WTC11 (cell line): Measurements from ENCODE around the gene SORCS1. TPM values are rescaled to one million over a fixed set of nuclear protein-coding genes. Genes with fewer than 3 reads are reported as not detected.

Source experiments
- ATAC-seq: fragments of 200-7000 bp; cut with Tn5 transposase; 2 replicates; pipeline ENCODE4 v1.10.0; 2021; ENCODE audit warnings: mild to moderate bottlenecking, moderate library complexity
- CTCF ChIA-PET: fragments of 300-600 bp; sonication (Branson Sonifier 250); formaldehyde crosslinking; loops from one replicate; lab custom pipeline; 2021; ENCODE audit warnings: antibody characterized with exemption; lab: Charles Lee
- POLR2A ChIA-PET: fragments of 350-600 bp; sonication (Branson Sonifier 250); formaldehyde crosslinking; loops from one replicate; lab custom pipeline; 2021; ENCODE audit warnings: antibody characterized with exemption; lab: Charles Lee
- DNase-seq: peaks from one replicate; pipeline ENCODE4 v3.0.0; 2021; ENCODE audit warnings: low spot score
- H3K27ac Mint-ChIP-seq: 2 replicates; pipeline ENCODE4 v1.8.0; 2021; ENCODE audit warnings: mixed read lengths
- H3K27me3 Mint-ChIP-seq: 2 replicates; pipeline ENCODE4 v1.8.0; 2021; ENCODE audit warnings: low read depth, mild to moderate bottlenecking, moderate library complexity, mixed read lengths
- H3K36me3 Mint-ChIP-seq: 2 replicates; pipeline ENCODE4 v1.8.0; 2021; ENCODE audit warnings: mixed read lengths
- H3K4me1 Mint-ChIP-seq: 2 replicates; pipeline ENCODE4 v1.8.0; 2022; ENCODE audit warnings: mixed read lengths
- H3K4me3 Mint-ChIP-seq: 2 replicates; pipeline ENCODE4 v1.8.0; 2021; ENCODE audit warnings: mild to moderate bottlenecking, moderate library complexity, mixed read lengths
- H3K9me3 Mint-ChIP-seq: 2 replicates; pipeline ENCODE4 v1.8.0; 2021; ENCODE audit warnings: mixed read lengths
- ATF1 ChIP-seq: sonication (generic); formaldehyde crosslinking; IDR thresholded peaks from 2 replicates; pipeline ENCODE4 v1.8.1; 2023; ENCODE audit warnings: mild to moderate bottlenecking, moderate library complexity, missing genetic modification reagents
- ETV6 ChIP-seq: sonication (generic); formaldehyde crosslinking; IDR thresholded peaks from 2 replicates; pipeline ENCODE4 v1.8.1; 2022; ENCODE audit warnings: mild to moderate bottlenecking, missing genetic modification reagents
- GABPB1 ChIP-seq: sonication (generic); formaldehyde crosslinking; IDR thresholded peaks from 2 replicates; pipeline ENCODE4 v1.8.1; 2023; ENCODE audit warnings: mild to moderate bottlenecking, missing genetic modification reagents
- HMGA2 ChIP-seq: fragments of 250-450 bp; sonication (Bioruptor Pico); IDR thresholded peaks from 2 replicates; pipeline ENCODE4 v1.4.0; 2021; ENCODE audit warnings: mild to moderate bottlenecking, moderate library complexity
- KAT7 ChIP-seq: sonication (generic); formaldehyde crosslinking; IDR thresholded peaks from 2 replicates; pipeline ENCODE4 v1.8.1; 2023; ENCODE audit warnings: missing genetic modification reagents, mild to moderate bottlenecking, borderline replicate concordance
- MXD4 ChIP-seq: fragments of 250-450 bp; sonication (Bioruptor Pico); IDR thresholded peaks from 2 replicates; pipeline ENCODE4 v1.8.0; 2021; ENCODE audit warnings: mild to moderate bottlenecking, moderate library complexity, borderline replicate concordance
- NR1H2 ChIP-seq: sonication (generic); formaldehyde crosslinking; IDR thresholded peaks from 2 replicates; pipeline ENCODE4 v1.9.0; 2021; ENCODE audit warnings: mild to moderate bottlenecking, moderate library complexity, missing genetic modification reagents
- OVOL2 ChIP-seq: fragments of 250-450 bp; sonication (Bioruptor Pico); IDR thresholded peaks from 2 replicates; pipeline ENCODE4 v1.9.0; 2021; ENCODE audit warnings: mild to moderate bottlenecking, borderline replicate concordance
- RELA ChIP-seq: sonication (generic); formaldehyde crosslinking; IDR thresholded peaks from 2 replicates; pipeline ENCODE4 v1.8.1; 2022; ENCODE audit warnings: missing genetic modification reagents, mild to moderate bottlenecking, borderline replicate concordance
- SMAD4 ChIP-seq: sonication (generic); formaldehyde crosslinking; IDR thresholded peaks from 2 replicates; pipeline ENCODE4 v1.8.0; 2022; ENCODE audit warnings: mild to moderate bottlenecking, missing genetic modification reagents
- ZBTB21 ChIP-seq: sonication (generic); formaldehyde crosslinking; IDR thresholded peaks from 2 replicates; pipeline ENCODE4 v1.8.1; 2023; ENCODE audit warnings: mild to moderate bottlenecking, missing genetic modification reagents, borderline replicate concordance
- total RNA-seq: library from RNA; stranded (reverse); gene quantifications from 3 replicates; pipeline ENCODE4 v1.2.3, GENCODE V29; 2021
- TF ChIP-seq, protein P1 (sequence below): sonication (generic); formaldehyde crosslinking; IDR thresholded peaks from 2 replicates; pipeline ENCODE4 v1.8.1; 2023; ENCODE audit warnings: mild to moderate bottlenecking, missing genetic modification reagents, moderate library complexity
- TF ChIP-seq, protein P2 (sequence below): sonication (generic); formaldehyde crosslinking; IDR thresholded peaks from 2 replicates; pipeline ENCODE4 v1.8.0; 2022; ENCODE audit warnings: mild to moderate bottlenecking, missing genetic modification reagents
- TF ChIP-seq, protein P3 (sequence below): sonication (generic); formaldehyde crosslinking; IDR thresholded peaks from 2 replicates; pipeline ENCODE4 v1.8.0; 2023; ENCODE audit warnings: missing genetic modification reagents, mild to moderate bottlenecking, borderline replicate concordance
- TF ChIP-seq, protein P4 (sequence below): sonication (generic); formaldehyde crosslinking; IDR thresholded peaks from 2 replicates; pipeline ENCODE4 v1.8.1; 2022; ENCODE audit warnings: low read depth, missing genetic modification reagents, borderline replicate concordance
- TF ChIP-seq, protein P5 (sequence below): sonication (generic); formaldehyde crosslinking; IDR thresholded peaks from 2 replicates; pipeline ENCODE4 v1.8.0; 2022; ENCODE audit warnings: mild to moderate bottlenecking, missing genetic modification reagents
- TF ChIP-seq, protein P6 (sequence below): sonication (generic); formaldehyde crosslinking; conservative IDR thresholded peaks from 2 replicates; pipeline ENCODE4 v1.8.1; 2023; ENCODE audit warnings: mild to moderate bottlenecking, low read depth, missing genetic modification reagents, moderate library complexity
- TF ChIP-seq, protein P7 (sequence below): fragments of 250-450 bp; sonication (Bioruptor Pico); conservative IDR thresholded peaks from 2 replicates; pipeline ENCODE4 v1.9.0; 2021; ENCODE audit warnings: mild to moderate bottlenecking
- TF ChIP-seq, protein P8 (sequence below): sonication (generic); formaldehyde crosslinking; IDR thresholded peaks from 2 replicates; pipeline ENCODE4 v1.8.1; 2022; ENCODE audit warnings: mild to moderate bottlenecking, moderate library complexity, missing genetic modification reagents

Gene SORCS1
- total RNA-seq, 1 experiment from 2014 or later, result 3.3 TPM

DNA sequence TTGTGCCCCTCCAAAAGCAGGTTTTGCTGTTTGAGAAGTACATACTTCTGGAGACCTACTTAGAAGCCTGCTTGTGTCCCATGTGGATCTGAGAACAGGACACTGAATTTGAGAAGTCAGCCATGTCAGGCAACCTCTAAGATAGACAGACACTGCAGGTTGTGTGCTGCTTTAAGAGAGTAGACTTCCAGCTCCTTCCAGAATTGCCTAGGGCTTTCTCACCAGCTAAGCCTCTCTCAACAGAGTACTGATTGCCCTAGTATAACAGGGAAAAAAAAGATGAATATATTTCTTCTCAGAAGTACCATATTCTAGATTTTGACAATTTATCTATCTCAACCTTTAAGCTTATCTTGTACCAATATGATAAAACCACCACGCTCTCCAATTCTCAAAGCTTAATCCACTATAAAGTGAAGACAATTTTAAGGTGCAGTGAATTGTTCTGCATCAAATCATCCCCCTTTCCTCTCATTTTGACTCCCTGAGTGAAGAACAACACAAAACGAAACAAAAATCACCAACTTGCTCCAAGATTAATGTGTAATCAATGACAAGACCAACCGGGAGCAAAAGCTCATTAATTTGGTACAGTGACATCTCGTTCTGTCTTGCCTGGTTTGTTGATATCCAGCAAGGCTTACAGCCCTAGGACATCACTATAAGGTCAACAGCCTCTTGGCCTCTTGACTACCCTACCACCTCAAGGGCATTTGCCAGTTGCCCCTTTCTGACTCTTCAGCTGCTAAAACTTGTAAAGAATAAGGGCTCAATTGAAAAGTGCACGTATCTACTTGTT lies 214.6 kb downstream of the SORCS1 start:
- ATAC-seq, result no peak
- no peak overlapping the region for H3K27ac Mint-ChIP-seq
- DNase-seq, result no peak
- no peak overlapping the region for H3K4me3 Mint-ChIP-seq
- TF ChIP-seq, protein P1, sequence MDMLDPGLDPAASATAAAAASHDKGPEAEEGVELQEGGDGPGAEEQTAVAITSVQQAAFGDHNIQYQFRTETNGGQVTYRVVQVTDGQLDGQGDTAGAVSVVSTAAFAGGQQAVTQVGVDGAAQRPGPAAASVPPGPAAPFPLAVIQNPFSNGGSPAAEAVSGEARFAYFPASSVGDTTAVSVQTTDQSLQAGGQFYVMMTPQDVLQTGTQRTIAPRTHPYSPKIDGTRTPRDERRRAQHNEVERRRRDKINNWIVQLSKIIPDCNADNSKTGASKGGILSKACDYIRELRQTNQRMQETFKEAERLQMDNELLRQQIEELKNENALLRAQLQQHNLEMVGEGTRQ, result no peak
- TF ChIP-seq NR1H2, result no peak
- TF ChIP-seq, protein P2, sequence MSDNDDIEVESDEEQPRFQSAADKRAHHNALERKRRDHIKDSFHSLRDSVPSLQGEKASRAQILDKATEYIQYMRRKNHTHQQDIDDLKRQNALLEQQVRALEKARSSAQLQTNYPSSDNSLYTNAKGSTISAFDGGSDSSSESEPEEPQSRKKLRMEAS, result no peak
- TF ChIP-seq OVOL2 (CRISPR knock-in tag), result no peak
- H3K9me3 Mint-ChIP-seq, result peaks cover 5% of the 10 kb centered on the region; the same call in 1 of the 2 replicates
- no peaks in the 10 kb centered on the region for H3K4me1 Mint-ChIP-seq
- H3K36me3 Mint-ChIP-seq, result no peaks in the 10 kb centered on the region
- ChIA-PET CTCF (no interaction called here), POLR2A (no interaction called here)
- peaks cover 2% of the 10 kb centered on the region; the same call in 1 of the 2 replicates for H3K27me3 Mint-ChIP-seq

DNA sequence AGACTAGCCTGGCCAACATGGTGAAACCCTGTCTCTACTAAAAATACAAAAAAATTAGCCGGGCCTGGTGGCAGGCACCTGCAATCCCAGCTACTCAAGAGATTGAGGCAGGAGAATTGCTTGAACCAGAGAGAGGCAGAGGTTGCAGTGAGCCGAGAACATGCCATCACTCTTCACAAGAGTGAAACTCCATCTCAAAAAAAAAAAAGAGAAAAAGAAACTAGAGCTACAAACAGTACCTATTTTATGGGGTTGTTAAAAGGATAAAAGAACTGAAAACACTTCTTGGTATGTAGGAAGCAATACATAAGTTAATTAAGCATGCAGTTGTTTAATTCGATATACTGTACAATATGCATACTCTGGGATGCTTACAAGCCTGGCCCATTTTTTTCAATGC lies 216.9 kb downstream of the SORCS1 start:
- H3K27me3 Mint-ChIP-seq, result peaks cover 2% of the 10 kb centered on the region; the same call in 1 of the 2 replicates
- TF ChIP-seq, protein P3, sequence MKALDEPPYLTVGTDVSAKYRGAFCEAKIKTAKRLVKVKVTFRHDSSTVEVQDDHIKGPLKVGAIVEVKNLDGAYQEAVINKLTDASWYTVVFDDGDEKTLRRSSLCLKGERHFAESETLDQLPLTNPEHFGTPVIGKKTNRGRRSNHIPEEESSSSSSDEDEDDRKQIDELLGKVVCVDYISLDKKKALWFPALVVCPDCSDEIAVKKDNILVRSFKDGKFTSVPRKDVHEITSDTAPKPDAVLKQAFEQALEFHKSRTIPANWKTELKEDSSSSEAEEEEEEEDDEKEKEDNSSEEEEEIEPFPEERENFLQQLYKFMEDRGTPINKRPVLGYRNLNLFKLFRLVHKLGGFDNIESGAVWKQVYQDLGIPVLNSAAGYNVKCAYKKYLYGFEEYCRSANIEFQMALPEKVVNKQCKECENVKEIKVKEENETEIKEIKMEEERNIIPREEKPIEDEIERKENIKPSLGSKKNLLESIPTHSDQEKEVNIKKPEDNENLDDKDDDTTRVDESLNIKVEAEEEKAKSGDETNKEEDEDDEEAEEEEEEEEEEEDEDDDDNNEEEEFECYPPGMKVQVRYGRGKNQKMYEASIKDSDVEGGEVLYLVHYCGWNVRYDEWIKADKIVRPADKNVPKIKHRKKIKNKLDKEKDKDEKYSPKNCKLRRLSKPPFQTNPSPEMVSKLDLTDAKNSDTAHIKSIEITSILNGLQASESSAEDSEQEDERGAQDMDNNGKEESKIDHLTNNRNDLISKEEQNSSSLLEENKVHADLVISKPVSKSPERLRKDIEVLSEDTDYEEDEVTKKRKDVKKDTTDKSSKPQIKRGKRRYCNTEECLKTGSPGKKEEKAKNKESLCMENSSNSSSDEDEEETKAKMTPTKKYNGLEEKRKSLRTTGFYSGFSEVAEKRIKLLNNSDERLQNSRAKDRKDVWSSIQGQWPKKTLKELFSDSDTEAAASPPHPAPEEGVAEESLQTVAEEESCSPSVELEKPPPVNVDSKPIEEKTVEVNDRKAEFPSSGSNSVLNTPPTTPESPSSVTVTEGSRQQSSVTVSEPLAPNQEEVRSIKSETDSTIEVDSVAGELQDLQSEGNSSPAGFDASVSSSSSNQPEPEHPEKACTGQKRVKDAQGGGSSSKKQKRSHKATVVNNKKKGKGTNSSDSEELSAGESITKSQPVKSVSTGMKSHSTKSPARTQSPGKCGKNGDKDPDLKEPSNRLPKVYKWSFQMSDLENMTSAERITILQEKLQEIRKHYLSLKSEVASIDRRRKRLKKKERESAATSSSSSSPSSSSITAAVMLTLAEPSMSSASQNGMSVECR (CRISPR knock-in tag), result no peak
- TF ChIP-seq, protein P4, sequence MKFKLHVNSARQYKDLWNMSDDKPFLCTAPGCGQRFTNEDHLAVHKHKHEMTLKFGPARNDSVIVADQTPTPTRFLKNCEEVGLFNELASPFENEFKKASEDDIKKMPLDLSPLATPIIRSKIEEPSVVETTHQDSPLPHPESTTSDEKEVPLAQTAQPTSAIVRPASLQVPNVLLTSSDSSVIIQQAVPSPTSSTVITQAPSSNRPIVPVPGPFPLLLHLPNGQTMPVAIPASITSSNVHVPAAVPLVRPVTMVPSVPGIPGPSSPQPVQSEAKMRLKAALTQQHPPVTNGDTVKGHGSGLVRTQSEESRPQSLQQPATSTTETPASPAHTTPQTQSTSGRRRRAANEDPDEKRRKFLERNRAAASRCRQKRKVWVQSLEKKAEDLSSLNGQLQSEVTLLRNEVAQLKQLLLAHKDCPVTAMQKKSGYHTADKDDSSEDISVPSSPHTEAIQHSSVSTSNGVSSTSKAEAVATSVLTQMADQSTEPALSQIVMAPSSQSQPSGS (CRISPR knock-in tag), result no peak
- no peak for TF ChIP-seq RELA (CRISPR knock-in tag)
- no peak for TF ChIP-seq ATF1 (CRISPR knock-in tag)
- TF ChIP-seq, protein P5, sequence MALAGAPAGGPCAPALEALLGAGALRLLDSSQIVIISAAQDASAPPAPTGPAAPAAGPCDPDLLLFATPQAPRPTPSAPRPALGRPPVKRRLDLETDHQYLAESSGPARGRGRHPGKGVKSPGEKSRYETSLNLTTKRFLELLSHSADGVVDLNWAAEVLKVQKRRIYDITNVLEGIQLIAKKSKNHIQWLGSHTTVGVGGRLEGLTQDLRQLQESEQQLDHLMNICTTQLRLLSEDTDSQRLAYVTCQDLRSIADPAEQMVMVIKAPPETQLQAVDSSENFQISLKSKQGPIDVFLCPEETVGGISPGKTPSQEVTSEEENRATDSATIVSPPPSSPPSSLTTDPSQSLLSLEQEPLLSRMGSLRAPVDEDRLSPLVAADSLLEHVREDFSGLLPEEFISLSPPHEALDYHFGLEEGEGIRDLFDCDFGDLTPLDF, result no peak
- TF ChIP-seq, protein P6, sequence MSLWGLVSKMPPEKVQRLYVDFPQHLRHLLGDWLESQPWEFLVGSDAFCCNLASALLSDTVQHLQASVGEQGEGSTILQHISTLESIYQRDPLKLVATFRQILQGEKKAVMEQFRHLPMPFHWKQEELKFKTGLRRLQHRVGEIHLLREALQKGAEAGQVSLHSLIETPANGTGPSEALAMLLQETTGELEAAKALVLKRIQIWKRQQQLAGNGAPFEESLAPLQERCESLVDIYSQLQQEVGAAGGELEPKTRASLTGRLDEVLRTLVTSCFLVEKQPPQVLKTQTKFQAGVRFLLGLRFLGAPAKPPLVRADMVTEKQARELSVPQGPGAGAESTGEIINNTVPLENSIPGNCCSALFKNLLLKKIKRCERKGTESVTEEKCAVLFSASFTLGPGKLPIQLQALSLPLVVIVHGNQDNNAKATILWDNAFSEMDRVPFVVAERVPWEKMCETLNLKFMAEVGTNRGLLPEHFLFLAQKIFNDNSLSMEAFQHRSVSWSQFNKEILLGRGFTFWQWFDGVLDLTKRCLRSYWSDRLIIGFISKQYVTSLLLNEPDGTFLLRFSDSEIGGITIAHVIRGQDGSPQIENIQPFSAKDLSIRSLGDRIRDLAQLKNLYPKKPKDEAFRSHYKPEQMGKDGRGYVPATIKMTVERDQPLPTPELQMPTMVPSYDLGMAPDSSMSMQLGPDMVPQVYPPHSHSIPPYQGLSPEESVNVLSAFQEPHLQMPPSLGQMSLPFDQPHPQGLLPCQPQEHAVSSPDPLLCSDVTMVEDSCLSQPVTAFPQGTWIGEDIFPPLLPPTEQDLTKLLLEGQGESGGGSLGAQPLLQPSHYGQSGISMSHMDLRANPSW, result no peak
- TF ChIP-seq HMGA2 (CRISPR knock-in tag), result no peak
- TF ChIP-seq MXD4 (CRISPR knock-in tag), result no peak
- no peak for TF ChIP-seq SMAD4 (CRISPR knock-in tag)
- no peak for TF ChIP-seq ZBTB21 (CRISPR knock-in tag)
- no peak for TF ChIP-seq ETV6 (CRISPR knock-in tag)
- TF ChIP-seq, protein P7, sequence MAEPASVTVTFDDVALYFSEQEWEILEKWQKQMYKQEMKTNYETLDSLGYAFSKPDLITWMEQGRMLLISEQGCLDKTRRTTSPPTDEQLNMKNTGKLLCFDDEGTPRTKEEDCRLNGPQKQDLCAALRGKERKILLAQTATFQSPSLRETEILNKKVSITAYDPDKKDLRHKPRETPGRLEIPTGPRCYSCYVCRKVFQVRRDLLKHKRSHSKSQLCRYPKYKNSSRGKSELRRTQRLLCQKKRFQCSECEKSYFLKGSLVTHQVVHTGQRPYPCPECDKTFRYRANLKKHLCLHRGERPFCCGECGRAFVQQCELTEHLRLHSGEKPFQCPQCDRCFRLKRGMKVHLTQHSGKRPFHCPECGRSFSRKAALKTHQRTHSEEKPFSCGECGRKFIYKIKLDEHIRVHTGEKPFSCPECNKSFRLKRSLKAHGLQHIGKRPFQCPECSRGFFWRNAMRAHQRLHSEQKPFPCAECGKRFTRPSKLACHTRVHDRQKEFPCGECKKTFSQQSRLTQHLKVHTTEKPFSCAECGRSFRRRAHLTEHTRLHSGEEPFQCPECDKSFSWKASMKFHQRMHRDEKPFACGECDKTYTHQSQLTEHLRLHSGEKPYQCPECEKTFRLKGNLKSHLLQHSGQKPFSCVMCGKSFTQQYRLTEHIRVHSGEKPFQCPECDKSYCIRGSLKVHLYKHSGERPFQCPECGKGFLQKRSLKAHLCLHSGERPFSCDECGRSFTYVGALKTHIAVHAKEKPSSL, result no peak
- no peak for TF ChIP-seq GABPB1 (CRISPR knock-in tag)
- no peak for TF ChIP-seq KAT7
- TF ChIP-seq, protein P8, sequence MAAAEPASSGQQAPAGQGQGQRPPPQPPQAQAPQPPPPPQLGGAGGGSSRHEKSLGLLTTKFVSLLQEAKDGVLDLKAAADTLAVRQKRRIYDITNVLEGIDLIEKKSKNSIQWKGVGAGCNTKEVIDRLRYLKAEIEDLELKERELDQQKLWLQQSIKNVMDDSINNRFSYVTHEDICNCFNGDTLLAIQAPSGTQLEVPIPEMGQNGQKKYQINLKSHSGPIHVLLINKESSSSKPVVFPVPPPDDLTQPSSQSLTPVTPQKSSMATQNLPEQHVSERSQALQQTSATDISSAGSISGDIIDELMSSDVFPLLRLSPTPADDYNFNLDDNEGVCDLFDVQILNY (CRISPR knock-in tag), result no peak
- TF ChIP-seq, all 79 proteins: peak for 0
- Mint-ChIP-seq H3K4me3 (no peak overlapping the region), H3K9me3 (peaks cover 5% of the 10 kb centered on the region; the same call in 1 of the 2 replicates), H3K36me3 (no peaks in the 10 kb centered on the region), H3K27ac (no peak overlapping the region), H3K4me1 (no peaks in the 10 kb centered on the region)
- DNase-seq (no peak), ATAC-seq (no peak)
- ChIA-PET POLR2A (no interaction called here), CTCF (no interaction called here)
